Measurements from ENCODE around the gene ANKRD40.

GRCh38 chr17:50666316-50666715 is 41.4 kb downstream of the ANKRD40 start:
- TF ChIP-seq CTCF (IDR thresholded peaks at IDR 0.05; ENCODE audit: low read depth, low read length) (no peak), EZH2phosphoT487 (IDR thresholded peaks at IDR 0.05; ENCODE audit: low read depth) (no peak)

Data from OCI-LY3 (cell line).